C4-2B (cell line): ENCODE results near the gene NACC2.

Experiments
- CTCF ChIP-seq: fragments of 450-650 bp; conservative IDR thresholded peaks from 2 replicates; pipeline ENCODE4 v1.5.1; 2017; ENCODE audit warnings: mild to moderate bottlenecking
- ZFX ChIP-seq: fragments of 450-650 bp; IDR thresholded peaks from 2 replicates; pipeline ENCODE4 v1.6.1; 2017

GRCh38 chr9:136120438-136120844 is 25.4 kb upstream of the NACC2 start:
- TF ChIP-seq CTCF, result no peak
- TF ChIP-seq ZFX, result no peak
